HG03575 (cell line): Measurements from ENCODE around the gene SMARCC2.

Experiments used
- ATAC-seq: cut with Tn5 transposase; IDR thresholded peaks from one replicate; pipeline ENCODE4 v1.9.1; 2021; ENCODE audit not compliant: unreplicated experiment, insufficient number of reproducible peaks, low FRiP score; ENCODE audit errors: extremely low read depth

SMARCC2 gene

DNA sequence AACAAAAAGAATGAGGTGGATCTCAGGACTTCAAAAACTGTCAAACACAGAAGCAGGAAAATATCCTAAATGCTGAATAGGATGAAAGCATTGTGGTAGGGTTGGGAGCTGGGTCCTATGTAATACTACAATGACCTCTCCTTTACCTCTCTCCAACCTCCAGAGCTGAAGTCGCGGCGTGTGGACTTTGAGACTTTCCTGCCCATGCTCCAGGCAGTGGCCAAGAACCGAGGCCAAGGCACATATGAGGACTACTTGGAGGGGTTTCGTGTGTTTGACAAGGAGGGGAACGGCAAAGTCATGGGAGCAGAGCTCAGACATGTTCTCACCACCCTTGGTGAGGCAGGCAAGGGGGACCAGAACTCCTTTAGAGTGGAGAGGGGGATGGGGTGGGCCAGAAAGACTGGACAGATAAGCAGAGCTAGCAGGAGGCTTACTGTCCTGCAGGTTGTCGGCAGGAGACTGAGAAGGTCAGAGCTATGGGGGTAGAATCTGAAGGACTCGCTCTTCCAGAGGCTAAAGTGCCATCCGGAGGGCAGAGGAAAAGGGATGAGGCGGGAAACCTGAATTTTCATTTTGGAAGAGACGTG lies 33.9 kb downstream of the SMARCC2 start:
- ATAC-seq: no peak

DNA sequence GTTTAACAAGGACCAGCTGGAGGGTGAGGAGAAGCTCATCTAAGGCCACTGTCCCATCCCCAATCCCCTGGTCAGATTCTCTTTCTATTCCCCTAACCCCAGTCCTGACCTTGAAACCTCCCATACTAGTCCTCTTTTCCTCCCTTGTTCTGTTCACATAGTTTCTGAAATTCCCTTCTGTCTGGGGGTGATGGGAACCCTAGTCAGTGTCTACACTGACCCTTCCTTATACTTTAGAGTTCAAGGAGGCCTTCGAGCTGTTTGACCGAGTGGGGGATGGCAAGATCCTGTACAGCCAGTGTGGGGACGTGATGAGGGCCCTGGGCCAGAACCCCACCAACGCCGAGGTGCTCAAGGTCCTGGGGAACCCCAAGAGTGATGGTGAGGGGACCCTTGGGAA lies 34.5 kb downstream of the SMARCC2 start:
- no peak for ATAC-seq

DNA sequence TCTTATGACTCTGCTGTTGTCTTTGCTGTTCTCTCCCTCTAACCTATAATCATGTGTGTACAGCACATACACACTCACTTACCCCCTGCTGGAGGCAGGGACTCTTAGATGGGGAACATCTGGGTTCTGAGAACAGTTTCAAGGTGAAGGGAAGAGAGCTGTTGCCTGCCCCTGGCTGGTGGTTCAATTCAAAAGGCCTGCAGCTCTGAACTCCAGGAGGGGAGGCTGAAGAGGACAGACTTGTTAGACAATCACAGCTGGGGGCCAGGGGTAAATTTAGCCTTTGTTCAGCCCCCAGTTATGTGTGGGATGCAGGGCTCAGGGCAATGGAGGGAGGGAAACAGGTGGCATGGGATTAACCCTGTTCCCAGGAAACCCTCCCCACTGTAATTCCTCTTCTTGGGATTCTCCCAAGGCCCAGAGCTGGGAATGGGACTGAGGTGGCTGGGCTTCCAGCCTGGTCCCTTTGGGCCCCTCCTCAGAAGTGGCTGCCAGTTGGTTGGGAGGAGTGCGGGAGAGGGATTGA lies 35.0 kb downstream of the SMARCC2 start:
- no peak for ATAC-seq

DNA sequence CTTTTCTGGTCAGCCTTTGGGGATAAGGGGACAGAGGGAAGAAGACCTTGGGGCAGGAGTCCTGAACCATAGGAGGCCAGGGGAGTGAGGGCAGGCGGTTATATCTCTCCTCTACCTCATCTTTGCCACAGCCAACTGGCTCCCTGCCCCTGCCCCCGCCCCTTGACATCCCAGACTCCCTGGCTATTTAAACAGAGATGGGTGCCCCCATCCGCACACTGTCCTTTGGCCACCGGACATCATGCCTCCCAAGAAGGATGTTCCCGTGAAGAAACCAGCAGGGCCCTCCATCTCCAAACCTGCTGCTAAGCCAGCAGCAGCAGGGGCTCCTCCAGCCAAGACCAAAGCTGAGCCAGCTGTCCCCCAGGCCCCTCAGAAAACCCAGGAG lies 35.6 kb downstream of the SMARCC2 start:
- no peak for ATAC-seq

DNA sequence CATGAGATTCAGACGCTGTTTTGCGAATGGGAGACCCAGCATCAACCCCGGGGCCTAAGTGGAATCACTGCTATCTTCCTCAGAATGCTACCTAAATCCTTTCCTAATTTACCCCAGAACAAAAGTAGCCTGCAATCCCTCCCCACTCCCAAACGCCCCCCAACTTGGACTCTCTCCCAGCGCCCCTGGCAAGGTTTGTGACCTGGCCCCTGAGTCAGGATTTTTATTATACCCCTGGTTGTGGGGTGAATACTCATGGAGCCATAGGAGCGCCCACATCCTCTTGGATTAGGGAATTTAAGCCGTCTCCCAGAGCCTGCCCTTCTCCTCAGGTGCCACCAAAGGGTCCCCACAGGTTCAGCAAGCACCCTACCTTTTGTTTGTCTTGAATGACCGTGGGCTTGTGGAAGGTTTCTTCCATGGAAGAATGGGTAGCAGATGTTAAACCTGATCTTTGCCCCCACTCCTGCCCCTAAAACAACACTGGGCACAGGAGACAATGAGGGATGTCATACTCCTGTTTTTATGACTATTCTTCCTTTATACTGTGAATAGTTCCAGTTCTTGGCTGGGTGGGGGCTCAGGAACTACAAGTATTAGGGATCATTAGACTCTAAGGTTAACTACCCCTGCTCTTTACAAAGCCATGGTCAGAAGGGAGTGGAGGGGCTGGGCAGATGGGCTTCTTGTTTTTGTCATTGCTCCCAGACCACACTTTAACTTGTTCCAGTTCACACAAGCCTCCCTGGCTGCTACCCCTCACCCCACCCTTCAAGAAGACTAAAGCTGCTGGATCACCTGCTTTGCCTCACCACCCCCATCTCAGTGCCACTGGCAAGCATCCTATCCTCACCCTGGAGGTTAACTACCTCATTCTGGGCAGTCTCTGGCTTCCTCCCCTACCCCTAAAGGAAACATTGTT lies 36.3 kb downstream of the SMARCC2 start:
- no peak for ATAC-seq

DNA sequence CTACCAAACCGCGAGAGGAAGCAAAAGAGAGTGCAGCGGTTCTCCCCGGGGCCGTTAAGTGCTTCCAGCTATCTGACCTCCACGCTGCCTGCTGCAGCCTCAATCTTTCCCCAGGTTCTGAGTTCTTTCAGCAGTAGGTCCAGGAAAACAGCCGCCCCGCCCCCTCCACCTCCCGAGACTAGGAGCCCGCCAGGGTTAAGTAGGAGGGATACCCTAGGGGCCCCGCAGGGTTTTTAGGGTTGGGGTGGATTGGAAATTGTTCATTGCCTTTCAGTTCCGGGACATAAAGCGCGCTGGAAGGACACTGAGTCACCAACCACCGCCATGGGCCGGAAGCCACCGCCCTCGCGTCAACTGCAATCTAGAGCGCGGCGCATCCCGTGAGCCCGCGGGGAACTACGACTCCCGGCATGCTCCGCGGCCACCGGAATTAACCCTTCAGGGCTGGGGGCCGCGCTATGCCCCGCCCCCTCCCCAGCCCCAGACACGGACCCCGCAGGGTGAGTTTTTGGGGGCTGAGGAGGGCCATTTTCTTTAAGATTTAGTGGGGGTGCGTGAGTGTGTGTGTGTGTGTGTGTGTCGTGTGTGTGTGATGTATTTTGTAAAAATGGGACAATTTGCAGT lies 37.0 kb downstream of the SMARCC2 start, which contains the start of gene MYL6B:
Gene MYL6B, plus strand, starts transcription at position 456 of the 624 bp plus-strand sequence. CDS start 1,332 bp downstream, outside the sequence.
- ATAC-seq: no peak

DNA sequence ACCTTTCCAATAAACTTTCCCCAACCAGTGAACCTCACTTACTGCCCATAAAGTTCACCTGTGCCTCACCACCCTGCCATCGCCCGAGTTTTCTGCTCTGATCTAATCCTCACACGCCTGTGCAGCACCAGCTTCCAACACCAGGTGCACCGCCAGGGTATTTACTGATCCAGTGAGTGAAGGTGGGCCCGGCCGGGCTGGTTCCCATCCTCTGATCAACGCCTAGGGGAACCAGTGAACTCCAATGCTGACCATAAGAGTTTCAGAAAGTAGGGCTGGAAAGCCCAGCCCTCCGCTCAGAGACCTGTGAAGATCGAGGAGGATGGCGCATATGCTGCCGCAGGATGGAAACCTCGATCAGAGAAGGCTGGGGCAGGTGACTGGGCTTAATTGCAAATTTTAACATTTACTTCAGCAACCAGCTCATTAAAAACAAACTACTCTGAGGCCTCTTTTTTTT lies 37.6 kb downstream of the SMARCC2 start:
- ATAC-seq: no peak

DNA sequence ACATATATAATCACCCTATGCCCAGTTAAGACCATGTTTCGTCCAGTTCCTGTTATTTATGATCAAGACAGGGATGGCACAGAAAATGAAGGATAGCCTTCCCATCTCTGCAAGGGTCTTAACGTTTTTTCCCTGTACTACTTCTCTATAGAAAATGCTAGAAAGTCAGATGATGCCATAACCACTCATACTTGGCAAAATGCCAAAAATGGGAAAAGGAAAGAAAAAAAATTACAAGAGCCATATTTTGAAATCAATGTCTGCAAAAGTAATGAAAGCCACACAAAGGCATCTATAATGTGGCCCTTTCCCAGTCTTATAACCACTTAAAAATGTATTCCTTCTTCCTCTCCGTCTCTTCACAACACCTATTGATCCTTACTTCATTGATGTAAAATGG lies 38.7 kb downstream of the SMARCC2 start:
- ATAC-seq: no peak

DNA sequence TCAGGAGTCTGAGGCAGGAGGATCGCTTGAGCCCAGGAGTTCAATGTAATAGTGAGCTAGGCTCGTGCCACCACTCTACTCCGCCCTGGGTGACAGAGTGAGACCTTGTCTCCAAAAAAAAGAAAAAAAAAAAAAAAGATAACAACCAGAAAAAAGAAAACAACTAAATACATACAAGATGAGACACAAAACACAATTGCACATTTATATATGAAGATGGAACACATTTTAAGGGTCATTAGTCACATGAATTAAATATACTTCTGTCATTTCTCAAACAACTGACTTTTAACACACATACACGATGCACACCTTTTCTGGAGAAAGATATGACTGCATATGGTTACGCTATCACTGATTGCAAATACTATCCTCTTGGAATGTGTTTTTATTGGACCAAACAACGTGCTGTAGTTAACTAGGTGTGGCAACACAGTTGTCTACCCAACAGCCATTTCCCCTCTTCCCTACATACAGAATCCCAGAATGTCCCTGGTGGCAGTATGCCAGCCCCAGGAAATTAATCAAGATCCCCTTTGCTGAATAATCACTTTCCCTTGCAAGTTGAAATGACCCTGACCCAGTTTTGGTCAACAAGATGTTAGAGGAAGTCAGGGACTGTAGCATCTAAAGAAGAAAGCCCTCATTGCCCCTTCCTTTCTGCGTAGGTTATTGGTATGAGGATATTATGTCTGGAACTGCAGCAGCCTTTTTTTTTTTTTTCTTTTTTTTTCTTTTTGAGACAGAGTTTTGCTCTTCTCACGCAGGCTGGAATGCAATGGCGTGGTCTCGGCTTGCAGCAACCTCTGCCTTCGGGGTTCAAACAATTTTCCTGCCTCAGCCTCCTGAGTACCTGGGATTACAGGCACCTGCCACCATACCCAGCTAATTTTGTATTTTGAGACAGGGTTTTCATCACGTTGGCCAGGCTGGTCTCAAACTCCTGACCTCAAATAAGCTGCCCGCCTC lies 42.5 kb downstream of the SMARCC2 start:
- no peak for ATAC-seq

DNA sequence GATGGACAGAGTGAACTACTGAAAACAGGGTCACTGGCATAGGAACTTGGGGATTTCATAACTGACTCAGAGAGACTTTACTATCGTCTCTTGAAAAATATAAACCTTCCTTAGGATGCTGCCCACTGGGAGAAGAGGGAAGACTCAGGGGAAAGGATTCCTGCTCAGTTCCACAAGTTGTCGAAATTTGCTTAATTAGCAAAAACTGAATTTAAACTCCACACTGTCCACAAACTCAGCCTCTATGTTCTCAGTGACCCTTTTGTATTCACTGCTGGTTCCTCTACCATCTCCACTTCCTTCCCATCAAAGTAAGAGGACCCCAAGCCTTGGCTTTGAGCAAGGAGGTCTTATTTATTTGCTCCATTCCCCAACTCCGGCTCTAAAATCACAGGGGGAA lies 44.1 kb downstream of the SMARCC2 start:
- ATAC-seq: no peak

DNA sequence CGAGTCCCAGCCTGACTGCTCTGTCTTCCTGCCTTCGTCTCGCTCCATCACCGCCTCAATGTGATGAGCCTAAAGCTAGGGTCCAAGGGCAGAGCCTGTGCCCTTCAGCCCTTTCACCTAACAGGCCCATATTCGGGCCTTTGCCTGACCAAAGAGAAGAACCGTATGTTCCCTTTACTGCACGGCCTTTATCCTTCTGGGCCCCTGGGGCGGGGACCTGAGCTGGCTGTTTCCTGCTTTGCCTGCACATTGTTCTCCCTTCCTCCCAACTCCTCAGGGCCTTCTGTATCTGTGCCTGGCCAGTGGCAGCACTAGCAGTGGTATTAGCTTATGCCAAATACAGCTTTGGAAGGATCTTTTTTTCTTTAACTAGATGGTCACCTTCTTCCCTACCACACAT lies 45.4 kb downstream of the SMARCC2 start:
- no peak for ATAC-seq

DNA sequence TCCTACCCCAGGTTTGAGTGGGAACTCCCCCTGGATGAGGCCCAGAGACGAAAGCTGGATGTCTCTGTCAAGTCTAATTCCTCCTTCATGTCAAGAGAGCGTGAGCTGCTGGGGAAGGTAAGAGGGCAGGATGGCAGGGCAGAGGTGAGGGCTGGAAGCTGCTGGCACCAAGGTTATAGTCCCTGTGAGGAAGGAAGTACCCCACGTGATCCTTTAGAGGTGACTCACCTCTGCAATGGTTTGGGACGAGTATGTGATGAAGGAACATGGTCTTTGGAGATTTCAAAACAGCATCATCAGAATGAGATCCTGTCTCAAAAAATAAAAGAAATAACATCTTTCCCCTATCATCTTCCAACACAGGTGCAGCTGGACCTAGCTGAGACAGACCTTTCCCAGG lies 46.1 kb downstream of the SMARCC2 start:
- no peak for ATAC-seq

DNA sequence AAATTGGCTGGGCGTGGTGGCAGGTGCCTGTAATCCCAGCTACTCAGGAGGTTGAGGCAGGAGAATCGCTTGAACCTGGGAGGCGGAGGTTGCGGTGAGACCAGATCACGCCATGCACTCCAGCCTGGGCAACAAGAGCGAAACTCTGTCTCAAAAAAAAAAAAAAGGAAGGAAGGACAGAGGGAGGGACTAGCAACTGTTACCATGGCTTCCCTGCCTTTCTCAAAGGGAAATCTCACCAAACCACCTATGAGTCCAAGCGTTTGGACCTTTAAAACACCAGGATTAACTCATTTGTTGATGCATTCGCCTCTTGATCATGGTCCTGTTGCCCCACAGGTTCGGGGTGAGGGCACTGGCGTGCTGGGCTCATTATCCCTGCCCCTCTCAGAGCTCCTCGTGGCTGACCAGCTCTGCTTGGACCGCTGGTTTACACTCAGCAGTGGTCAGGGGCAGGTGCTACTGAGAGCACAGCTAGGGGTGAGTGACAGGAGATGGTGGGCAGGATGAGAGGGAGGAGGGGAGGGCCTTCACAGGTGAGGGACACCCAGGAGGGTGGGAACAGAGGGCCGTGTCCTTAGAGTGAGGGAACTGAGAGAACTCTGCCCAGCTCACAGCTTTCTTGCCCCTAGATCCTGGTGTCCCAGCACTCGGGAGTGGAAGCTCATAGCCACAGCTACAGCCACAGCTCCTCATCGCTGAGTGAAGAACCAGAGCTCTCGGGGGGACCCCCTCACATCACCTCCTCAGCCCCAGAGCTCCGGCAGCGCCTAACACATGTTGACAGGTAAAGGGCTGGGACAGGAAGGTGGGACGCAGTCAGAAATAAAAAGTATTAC lies 47.1 kb downstream of the SMARCC2 start:
- no peak for ATAC-seq

DNA sequence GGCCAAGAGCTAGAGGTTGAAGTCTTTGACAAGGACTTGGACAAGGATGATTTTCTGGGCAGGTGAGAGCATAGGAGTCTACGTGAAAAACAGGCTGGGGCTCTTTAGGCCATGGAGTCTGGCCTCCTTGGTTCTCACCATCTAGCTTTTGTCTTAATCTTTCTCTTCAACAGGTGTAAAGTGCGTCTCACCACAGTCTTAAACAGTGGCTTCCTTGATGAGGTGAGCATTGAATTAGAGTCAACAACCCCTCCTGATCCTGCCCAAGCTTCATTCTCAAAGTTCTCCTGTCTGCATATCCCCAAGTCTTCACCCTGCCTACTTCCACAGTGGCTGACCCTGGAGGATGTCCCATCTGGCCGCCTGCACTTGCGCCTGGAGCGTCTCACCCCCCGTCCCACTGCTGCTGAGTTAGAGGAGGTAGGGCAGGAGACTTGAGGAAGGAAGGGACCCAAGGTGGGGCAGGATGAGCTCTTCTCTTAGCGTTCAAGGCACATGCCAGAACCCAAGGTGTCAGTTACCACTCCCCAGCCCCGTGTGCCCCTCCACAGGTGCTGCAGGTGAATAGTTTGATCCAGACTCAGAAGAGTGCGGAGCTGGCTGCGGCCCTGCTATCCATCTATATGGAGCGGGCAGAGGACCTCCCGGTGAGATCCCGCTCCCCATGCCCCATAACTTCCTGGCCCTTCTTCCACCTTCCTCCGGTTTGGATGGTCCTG lies 51.3 kb downstream of the SMARCC2 start:
- ATAC-seq: no peak

DNA sequence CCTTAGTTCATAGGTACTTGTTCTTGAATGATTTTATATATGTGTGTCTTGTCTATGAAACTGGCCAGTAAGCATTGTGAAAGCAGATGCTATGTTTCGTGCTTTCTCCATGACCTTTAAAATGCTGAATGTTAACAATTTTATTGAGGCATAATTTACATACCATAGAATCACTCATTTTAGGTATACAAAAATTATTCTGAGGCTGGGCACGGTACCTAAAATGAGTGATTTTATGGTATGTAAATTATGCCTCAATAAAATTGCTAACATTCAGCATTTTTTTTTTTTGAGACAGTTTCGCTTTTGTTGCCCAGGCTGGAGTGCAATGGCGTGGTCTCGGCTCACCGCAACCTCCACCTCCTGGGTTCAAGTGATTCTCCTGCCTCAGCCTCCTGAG lies 54.4 kb downstream of the SMARCC2 start:
- ATAC-seq: no peak

DNA sequence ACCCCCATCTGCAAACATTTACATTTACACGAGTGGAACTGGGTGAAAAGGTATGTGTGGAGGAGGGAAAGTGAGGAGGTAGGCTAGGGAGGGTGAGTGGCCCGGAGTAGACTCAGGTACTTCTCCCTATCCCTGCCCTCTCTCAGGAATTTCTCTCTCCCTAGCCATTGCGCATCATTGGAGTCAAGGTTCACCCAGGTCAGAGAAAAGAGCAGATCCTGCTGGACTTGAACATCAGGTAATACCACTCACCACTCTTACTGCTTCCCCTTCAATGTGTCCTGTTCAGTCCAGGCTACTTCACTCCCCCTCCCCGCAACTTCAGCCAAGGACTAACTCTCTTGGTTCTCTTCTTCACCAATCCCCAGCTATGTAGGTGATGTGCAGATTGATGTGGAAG lies 58.4 kb downstream of the SMARCC2 start:
- no peak for ATAC-seq

DNA sequence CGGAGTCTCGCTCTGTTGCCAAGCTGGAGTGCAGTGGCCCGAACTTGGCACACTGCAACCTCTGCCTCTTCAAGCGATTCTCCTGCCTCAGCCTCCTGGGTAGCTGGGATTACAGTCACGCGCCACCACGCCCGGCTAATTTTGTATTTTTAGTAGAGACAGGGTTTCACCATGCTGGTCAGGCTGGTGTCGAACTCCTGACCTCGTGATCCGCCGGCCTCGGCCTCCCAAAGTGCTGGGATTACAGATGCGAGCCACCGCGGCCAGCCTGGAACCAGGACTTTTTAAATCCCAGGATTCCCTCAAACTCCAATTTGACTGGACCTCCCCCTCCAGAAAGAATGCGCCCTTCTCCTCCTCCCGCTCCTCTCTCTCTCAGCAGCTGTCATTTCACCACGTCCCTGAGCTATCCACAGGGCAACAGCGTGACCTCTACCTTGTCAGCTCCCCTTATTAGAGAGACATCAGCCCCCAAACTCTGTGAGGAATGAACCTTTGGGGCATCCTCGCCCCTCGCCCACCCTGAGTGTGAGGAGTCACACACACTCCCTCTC lies 59.3 kb downstream of the SMARCC2 start:
- no peak for ATAC-seq
